ENCODE results near the gene POM121L12.

Gene POM121L12

DNA sequence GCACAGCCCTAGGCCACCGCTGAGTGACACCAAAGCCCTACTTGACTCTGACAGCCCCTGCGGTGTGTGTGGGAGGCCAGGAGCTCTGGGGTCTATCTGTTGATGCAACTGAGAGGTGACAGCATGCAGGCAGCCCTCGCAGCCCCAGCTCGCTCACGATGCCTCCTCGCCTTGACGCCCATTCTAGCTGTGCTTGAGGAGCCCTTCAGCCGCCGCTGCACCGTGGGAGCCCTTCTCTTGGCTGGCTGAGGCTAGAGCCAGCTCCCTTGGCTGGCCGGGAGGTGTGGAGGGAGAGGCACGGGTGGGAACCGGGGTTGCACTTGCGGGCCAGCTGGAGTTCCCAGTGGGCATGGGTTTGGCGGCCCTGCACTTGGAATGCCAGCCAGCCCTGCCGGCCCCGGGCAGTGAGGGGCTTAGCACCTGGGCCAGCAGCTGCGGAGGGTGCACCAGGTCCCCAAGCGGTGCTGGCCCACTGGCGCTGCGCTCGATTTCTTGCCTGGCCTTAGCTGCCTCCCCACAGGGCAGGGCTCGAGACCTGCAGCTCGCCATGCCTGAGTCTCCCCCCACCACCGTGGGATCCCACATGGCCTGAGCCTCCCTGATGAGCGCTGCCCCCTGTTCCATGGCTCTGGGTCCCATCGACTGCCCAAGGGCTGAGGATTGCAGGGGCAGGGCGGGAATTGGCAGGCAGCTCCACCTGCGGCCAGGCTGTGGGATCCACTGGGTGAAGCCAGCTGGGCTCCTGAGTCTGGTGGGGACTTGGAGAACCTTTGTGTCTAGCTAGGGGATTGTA lies 31.6 kb upstream of the POM121L12 start:
- DNase-seq (ENCODE audit: low read depth) = no peak
- TF ChIP-seq, protein P1, sequence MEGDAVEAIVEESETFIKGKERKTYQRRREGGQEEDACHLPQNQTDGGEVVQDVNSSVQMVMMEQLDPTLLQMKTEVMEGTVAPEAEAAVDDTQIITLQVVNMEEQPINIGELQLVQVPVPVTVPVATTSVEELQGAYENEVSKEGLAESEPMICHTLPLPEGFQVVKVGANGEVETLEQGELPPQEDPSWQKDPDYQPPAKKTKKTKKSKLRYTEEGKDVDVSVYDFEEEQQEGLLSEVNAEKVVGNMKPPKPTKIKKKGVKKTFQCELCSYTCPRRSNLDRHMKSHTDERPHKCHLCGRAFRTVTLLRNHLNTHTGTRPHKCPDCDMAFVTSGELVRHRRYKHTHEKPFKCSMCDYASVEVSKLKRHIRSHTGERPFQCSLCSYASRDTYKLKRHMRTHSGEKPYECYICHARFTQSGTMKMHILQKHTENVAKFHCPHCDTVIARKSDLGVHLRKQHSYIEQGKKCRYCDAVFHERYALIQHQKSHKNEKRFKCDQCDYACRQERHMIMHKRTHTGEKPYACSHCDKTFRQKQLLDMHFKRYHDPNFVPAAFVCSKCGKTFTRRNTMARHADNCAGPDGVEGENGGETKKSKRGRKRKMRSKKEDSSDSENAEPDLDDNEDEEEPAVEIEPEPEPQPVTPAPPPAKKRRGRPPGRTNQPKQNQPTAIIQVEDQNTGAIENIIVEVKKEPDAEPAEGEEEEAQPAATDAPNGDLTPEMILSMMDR (conservative IDR thresholded peaks at IDR 0.05; ENCODE audit: low read length) = no peak
- H3K4me3 ChIP-seq (ENCODE audit: low read length) = no peak overlapping the region

DNA sequence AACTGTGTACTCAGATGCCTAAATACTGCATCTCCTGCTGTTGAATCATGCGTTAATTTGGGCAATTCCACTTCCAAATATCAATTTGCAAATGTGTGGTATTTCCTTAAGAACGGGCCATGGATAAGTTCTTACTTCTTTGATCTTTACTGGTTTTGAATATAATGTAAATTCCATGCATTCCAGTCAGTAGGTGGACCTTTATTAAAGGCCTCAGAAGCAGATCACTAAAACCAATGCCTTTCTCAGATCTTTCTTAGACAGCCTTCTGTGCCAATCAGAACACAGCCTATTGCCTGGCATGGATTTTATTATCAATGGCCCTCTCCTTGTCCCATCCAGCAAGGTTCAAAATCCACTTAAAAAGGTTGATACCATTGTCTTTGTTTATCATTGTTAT lies 21.5 kb upstream of the POM121L12 start:
- H3K4me3 ChIP-seq (ENCODE audit: low read length) = no peak overlapping the region
- TF ChIP-seq, protein P1 (conservative IDR thresholded peaks at IDR 0.05; ENCODE audit: low read length) = no peak
- DNase-seq (ENCODE audit: low read depth) = no peak

DNA sequence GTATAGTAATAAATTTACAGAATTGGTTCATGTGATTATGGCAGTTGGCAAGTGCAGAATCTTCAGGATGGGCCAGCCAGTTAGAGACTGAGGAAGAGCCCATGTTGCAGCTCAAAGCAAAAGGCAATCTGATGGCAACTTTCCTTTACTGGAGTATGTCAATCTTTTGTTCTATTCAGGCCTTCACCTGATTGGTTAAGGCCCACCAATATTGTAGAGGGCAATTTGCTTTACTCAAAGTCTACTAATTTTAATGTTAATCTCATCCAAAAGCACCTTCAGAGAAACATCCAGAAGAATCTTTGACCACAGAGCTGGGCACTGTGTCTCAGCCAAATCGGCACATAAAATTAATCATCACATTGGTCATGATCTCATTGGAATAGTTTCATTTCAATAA lies 20.0 kb upstream of the POM121L12 start:
- DNase-seq (ENCODE audit: low read depth) = no peak
- TF ChIP-seq, protein P1 (conservative IDR thresholded peaks at IDR 0.05; ENCODE audit: low read length) = no peak
- H3K4me3 ChIP-seq (ENCODE audit: low read length) = no peak overlapping the region

DNA sequence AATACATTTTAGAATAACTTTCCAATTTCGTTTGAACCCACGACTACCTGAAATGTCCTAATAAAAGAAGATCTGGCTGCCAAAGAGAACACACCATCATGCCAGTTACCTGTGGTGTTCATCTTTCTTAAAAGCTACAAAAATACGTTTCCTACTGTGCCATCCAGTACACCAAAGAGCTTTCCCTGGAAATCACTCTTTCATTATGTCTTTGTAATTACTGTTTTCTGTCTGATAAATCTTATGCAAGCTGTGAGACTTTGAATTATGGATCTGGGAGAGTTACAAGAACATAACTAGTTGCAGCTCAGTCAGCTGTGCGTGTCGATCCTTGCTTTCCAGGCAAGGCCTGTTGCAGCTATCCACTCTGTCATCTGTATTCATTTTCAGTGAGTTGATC lies 12.5 kb upstream of the POM121L12 start:
- TF ChIP-seq, protein P1 (conservative IDR thresholded peaks at IDR 0.05; ENCODE audit: low read length) = no peak
- DNase-seq (ENCODE audit: low read depth) = no peak
- no peak overlapping the region for H3K4me3 ChIP-seq (ENCODE audit: low read length)

DNA sequence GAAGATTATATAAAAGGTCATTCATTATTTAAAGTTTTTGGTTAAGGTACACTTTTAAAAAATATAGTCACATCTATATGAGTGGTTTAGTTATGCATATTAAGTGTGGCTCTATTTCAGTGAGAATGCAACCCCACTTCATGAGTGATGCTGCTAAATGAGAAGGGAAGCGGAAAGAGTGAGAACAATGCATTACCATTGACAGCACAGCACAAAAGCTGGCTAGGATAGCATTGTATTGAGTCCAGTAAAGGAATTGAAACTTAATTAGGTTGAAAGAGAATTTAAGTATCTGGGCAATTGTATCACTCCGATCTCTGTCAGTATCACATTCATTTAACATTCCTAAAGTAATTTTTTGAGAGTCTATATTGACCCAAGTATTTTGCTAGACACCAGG lies 13.2 kb downstream of the POM121L12 start:
- no peak overlapping the region for H3K4me3 ChIP-seq (ENCODE audit: low read length)
- TF ChIP-seq, protein P1 (conservative IDR thresholded peaks at IDR 0.05; ENCODE audit: low read length) = no peak
- DNase-seq (ENCODE audit: low read depth) = no peak

DNA sequence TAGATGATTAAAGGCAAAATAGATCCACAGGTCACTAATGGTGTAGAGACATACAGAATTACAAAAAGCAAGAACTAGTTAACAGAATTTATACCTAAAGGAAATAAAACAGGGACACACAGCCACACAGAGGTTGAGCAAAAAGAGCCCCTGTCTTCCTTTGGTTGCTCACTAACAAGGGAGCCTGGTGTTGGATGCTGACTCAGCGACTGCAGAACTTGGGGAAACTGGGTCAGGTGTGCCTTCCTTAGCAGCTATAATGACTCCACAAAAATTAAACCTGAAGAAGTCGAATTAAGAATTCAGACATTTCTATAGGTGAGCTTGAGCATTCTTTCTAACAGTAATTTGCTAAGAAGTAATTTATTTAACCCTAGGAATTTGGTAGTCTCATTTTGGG lies 15.0 kb downstream of the POM121L12 start:
- no peak overlapping the region for H3K4me3 ChIP-seq (ENCODE audit: low read length)
- DNase-seq (ENCODE audit: low read depth) = no peak
- TF ChIP-seq, protein P1 (conservative IDR thresholded peaks at IDR 0.05; ENCODE audit: low read length) = no peak

DNA sequence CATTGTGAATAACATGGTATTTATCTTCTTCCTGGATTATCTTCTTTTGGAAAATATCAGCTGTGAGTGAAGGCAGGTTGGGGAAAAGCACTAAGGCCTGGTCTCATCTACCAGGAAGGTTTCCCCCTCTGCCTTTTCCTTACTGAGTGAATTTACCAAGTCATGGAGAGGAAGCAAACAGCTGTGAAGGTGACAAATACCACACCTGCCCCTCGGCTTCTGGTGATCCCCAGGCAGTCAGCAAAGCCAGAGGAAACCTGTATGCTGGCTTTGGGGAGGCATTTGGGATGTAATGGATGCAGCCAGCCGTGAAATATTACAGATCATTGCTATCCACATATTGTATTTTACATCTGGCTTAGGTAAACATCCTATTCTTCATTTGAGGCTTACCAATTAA lies 24.2 kb downstream of the POM121L12 start:
- H3K4me3 ChIP-seq (ENCODE audit: low read length) = no peak overlapping the region
- no peak for DNase-seq (ENCODE audit: low read depth)
- TF ChIP-seq, protein P1 (conservative IDR thresholded peaks at IDR 0.05; ENCODE audit: low read length) = no peak
